Putamen (tissue), 1 donor: ENCODE measurements around the gene OR2H1.
"Not testable (repeated sequence)": the region's sequence is repeated elsewhere in the genome, so short reads cannot be mapped to it uniquely, and the experiment has no call there.

Experiments
- DNase-seq: peaks from one replicate; pipeline ENCODE4 v3.0.0-alpha.2; 2016; ENCODE audit warnings: low spot score

OR2H1 gene

DNA sequence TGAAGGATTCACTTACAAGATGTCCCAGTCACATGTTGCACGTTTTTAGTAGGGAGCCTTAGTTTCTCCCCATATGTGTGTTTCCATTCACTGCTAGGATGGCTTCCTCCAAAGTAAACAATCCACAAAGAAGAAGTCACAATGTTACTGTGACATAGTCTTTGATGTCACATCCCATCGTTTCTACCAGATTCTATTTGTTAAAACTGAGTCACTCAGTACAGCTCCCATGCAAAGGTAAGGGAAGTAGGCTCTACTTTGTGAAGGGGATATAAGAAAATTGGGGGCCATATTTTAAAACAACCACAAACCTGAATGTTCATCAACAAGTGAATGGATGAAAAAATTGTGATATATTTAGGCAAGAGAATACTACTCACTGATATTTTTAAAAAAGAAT, at the start of gene OR2H1, which contains the start of gene OR11A1:
TSS of gene OR2H1 (plus strand) at position 185 of the 400 bp plus-strand sequence. CDS start 4,615 bp downstream, outside the sequence.
TSS of gene OR11A1 (minus strand) at position 101 of the 400 bp plus-strand sequence. CDS start 29,430 bp downstream, outside the sequence.
- no peak for DNase-seq

DNA sequence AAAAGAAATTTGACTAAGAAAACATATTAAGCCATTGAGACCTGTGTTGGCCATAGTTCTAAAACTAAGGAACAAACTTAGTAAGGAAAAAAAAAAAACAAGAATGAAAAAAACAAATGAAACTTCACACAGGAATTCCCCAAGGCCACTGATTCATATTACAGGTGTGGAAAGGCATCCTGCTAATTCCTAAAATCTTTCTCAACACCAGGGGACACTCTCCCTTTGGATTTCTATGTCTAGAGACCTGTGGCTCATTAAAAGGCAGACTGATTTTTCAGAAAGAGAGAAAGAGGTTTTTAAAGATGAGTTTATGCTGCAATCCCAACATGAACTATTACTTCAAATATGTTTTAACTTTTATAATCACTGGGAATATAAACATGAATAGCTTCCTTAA, 42.4 kb upstream of the OR2H1 start, which contains the start of gene OR12D1:
TSS of gene OR12D1 (plus strand) at position 341 of the 400 bp plus-strand sequence.
- DNase-seq, result no peak

DNA sequence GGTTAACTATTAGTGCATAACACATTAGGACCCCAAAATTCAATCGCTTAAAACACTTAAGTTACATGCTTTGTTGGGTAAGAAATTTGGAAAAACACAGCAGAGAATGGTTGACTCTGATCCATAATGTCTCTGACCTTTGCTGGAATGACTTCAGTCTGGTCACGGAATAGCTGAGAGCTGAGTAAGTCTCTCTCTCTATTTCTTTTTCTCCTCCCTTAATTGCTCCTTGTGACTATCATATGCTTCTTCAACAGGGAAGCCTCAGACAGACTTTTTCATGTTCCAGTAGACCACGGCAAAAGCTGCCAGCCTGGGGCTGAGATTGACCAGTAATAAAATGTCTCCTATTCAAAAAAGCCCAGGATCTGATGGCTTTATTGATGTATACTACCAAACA, 37.4 kb upstream of the OR2H1 start:
- no peak for DNase-seq

DNA sequence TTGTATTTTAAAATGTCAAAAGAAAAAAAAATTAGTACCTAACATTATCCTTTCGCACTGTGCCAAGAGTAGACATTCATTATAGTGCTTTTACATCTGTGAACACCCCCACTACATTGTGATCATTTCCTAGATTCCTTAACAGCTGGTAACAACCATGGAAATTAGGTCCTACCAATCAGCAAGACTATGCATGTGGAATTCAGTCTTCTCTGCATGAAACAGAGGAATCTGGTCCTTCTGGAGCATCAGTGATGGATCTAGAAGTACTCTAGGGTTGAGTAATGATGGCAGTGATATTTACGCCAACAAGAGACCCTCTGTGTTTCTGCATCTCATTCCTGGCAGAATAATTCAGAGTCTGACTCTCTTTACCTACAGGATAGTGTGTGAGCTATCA, 32.8 kb upstream of the OR2H1 start:
- no peak for DNase-seq

DNA sequence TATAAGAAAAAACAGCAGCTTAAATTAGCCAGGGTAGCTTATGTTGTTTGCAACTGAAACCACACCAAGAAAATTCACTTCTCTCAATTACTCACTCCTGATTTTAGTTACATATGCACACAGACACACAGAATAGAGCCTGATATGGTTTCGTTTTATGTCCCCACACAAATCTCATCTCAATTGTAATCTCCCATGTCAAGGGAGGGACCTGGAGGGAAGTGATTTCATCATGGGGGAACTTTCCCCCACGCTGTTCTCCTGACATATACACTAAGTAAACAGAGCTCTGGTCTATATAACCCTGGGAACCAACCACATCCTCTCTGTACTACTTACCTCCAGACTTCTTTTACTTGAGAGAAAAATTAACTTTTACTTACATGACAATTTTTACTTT, 32.4 kb upstream of the OR2H1 start:
- no peak for DNase-seq

DNA sequence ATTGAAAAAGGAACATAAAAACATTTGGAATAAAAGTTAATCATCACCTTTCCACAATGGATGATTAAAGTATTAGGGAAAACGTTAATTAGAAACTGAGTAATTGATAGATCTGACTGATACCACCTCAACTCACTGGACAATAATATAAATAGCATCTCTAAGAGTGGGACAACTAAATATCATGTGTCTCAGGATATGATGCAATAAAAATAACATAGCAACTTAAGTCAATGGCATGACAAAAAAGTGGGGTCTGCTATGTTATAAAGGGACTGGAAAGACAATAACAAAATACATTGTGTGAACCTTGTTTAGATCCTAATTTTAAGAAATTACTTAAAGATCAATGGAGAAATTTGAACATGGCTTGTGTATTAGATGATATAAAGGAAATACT, 31.9 kb upstream of the OR2H1 start:
- DNase-seq, result no peak

DNA sequence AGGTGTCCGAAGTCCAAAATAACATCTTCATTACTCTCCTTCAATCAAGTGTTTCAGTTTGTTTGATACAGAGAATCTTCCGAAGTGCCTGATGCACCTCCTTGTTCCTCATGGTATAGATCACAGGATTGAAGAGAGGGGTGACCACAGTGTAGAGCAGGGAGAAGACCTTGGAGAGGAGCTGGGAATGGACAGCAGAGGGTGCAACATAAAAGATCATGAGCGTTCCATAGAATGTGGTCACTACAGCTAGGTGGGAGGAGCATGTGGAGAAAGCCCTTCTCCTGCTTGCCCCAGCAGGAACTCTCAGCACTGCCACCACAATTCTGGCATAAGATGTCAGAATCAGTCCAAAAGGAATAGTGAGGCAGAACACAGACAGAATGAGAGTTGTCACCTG, 30.3 kb upstream of the OR2H1 start:
- DNase-seq, result no peak

DNA sequence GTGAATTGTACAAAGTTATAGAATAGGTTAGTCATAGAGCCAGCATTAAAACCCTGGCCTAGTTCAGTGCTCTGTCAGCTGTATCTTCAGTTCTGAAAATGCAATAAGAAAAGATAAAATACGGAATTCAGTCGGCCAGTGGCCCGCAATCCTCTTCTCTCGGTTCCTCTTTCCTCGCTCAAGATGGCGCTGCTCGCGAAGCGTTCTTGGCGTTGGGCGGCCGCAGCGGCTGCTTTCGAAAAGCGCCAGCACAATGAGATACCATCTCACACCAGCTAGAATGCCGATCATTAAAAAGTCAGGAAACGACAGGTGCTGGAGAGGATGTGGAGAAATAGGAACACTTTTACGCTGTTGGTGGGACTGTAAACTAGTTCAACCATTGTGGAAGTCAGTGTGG, 20.2 kb upstream of the OR2H1 start:
- not testable (repeated sequence) for DNase-seq

DNA sequence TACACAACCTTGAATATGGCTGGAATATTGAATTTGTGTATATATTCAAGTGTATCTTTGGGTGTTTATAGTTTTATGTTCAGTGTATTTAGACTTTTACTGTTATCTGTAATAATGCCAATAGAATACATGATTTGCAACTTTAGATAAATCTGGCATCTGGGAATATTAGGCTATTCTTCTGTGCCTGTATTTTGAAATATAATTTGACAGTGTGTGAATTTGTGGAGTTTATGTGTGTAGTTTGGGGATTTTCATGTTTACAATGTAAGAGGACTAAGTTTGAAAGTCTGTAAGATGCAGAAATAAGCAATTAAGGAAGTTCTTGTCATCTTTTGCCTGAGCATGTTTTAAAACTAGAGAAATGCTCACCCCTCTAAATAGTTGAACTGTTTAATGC, 17.9 kb upstream of the OR2H1 start, which contains the start of gene OR10C1:
TSS of gene OR10C1 (plus strand) at position 301 of the 400 bp plus-strand sequence. CDS start 710 bp downstream, outside the sequence.
- no peak for DNase-seq

DNA sequence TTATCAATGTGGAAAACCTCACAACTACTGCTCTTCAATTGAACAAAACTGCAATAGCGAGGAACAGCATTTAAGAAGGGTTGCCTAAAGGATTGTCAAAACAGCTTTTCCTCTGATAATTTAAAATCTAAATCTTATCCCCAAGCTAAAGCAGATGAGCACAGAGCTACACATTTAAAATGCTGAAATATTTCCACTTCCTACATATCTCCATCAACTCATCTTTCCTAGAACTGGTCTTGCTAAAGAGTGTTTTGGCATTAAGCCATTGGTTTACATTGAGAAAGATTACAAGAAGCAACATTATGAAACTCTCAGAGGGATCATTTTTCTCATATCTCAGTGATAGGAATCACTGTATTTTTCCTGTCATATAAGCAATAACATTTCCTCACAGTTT, 14.2 kb upstream of the OR2H1 start:
- no peak for DNase-seq

DNA sequence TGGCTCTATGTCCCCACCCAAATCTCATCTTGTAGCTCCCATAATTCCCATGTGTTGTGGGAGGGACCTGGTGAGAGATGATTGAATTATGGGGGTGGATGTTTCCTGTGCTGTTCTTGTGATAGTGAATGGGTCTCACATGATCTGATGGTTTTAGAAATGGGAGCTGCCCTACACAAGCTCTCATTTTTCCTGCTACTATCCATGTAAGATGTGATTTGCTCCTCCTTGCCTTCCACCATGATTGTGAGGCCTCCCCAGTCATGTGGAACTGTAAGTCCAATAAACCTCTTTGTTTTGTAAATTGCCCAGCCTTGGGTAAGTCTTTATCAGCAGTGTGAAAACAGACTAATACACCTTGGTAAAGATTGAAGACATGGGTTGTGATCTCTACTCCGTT, 12.9 kb upstream of the OR2H1 start:
- not testable (repeated sequence) for DNase-seq

DNA sequence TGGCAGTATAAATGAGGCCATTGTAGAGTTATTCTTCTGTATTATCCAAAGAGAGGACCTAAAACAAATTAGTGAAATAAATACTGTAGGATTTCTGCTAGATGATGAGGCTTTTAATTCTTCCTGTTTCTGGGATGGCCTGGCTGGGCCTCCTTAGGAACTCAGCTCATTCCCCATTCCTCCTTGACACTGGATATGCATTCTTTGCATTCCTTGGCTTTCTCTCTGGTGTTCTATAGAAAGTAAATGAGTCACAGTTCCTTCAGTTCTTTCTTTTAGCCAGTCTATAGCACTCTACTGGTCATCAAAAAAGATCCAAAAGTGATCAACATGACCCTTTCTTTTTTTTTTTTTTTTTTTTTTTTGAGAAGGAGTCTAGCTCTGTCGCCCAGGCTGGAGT, 9.3 kb upstream of the OR2H1 start:
- no peak for DNase-seq

DNA sequence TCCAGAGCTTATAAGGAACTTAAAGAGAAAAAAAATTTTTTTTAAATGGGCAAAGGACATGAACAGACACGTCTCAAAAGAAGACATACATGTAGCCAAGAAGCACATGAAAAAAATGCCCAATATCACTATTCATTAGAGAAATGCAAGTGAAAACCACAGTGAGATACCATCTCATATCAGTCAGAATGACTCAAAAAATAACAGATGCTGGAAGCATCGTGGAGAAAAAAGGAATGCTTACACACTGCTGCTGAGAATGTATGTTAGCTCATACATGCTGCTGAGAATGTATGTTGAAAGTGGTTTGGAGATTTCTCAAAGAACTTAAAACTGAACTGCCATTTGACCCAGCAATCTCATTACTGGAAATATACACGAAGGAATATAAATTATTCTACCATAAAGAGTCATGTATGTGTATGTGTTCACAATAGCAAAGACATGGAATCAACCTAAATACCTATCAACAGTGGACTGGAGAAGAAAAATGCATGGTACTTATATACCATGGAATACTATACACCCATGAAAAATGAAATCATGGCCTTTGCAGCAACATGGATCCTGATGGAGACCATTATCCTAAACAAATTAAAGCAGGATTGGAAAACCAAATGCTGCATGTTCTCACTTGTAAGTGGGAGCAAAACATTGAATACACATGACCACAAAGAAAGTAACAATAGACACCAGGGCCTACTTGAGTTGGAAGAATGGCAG, 5.3 kb upstream of the OR2H1 start:
- no peak for DNase-seq

DNA sequence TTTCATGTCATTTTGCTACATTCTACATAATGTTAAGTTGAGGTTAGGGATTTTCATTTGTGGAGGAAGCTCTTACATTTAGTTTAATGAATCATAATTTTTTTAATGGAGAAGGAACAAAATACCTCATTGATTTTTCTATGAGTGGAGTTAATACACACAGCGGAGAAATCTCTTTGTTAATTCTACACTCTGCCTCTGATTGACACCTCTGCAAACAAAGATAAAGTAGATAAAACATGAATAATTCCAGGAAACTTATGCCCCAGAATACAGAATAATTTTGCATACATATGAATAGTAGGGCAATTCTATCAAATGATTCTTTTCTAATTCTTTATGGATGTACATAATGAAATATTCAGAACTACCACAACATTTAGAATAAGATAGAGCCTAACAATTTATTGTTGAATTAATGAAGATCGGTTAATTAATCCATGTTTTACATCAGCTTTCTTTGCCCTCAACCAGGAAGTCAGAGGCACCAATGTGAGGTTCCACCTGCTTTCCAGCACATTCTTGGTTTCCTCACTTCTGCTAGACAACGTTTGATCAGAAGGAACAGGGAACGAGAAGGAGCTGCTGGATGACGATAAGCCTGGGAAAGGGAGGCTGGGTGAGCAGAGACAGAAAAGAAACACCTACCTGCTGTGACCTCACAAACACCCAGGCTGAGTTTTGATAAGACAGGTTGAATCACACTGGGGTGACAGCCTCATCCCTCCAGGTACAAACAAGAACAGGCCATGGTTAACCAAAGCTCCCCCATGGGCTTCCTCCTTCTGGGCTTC, 4.3 kb downstream of the OR2H1 start:
- DNase-seq, result no peak

DNA sequence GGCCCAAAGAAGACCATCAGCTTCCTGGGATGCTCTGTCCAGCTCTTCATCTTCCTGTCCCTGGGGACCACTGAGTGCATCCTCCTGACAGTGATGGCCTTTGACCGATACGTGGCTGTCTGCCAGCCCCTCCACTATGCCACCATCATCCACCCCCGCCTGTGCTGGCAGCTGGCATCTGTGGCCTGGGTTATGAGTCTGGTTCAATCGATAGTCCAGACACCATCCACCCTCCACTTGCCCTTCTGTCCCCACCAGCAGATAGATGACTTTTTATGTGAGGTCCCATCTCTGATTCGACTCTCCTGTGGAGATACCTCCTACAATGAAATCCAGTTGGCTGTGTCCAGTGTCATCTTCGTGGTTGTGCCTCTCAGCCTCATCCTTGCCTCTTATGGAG, 5.1 kb downstream of the OR2H1 start:
- DNase-seq, result no peak

DNA sequence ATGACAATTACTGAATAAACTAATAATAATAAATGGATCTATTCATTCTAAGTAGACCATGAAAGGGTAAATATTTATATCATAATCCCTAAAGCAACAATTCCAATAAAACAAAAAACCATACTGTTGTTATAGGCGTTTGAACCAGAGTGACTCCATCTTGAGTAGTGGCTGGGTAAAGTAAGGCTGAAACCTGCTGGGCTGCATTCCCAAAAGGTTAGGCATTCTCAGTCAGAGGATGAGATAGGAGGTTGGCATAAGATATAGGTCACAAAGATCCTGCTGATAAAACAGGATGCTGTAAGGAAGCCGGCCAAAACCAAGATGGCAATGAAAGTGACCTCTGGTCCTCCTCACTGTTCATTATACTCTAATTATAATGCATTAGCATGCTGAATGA, 8.3 kb downstream of the OR2H1 start:
- DNase-seq, result no peak

DNA sequence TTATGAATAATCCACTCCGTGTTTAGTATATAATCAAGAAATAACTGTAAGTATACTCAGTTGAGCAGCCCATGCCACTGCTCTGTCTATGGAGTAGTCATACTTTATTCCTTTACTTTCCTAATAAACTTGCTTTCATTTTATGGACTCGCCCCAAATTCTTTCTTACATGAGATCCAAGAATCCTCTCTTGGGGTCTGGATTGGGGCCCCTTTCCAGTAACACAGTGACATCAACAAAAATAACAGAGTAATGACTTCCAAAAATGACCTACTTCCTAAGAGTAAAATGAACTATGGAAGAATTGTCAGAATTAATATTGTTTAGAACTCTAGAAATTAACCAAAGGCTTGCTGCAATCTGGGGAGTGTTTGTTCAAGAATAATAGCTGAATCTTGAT, 8.8 kb downstream of the OR2H1 start:
- no peak for DNase-seq

DNA sequence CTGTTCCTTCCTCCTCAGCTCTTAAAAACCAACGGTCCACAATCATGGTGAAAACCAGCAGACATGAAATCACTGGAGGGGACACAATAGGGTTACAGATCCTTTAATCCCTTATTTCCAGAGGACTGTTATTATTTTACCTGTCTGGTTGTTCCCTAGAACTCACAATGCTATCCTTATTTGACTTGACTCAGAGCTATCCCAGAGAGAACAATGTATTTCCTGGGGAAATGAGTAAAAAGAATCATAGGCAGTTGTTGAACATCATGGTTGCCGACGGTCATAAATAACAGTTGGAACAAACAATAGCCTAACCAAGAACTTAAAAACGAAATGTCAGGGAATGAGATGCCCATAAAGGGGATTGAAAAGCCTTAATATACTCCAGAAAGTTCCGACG, 9.3 kb downstream of the OR2H1 start:
- no peak for DNase-seq

DNA sequence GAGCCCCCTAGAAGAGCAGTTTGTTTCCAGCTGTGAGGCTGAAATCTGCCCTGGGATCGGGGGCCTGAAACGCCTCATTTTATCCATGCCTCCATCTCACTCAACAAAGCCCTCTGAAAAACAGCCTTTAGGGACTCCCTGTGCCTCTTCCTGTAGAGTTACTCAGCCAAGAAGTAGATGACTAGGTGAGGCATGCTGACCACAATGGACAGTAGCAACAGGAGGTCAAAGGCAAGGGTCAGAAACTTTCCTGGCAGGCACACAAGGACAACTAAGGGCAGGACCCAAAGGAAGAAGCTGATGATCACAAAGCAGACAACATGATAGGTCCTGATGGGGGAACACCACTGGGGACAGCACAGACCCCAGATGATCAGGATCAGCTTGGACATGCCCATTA, 18.0 kb downstream of the OR2H1 start:
- DNase-seq, result no peak

DNA sequence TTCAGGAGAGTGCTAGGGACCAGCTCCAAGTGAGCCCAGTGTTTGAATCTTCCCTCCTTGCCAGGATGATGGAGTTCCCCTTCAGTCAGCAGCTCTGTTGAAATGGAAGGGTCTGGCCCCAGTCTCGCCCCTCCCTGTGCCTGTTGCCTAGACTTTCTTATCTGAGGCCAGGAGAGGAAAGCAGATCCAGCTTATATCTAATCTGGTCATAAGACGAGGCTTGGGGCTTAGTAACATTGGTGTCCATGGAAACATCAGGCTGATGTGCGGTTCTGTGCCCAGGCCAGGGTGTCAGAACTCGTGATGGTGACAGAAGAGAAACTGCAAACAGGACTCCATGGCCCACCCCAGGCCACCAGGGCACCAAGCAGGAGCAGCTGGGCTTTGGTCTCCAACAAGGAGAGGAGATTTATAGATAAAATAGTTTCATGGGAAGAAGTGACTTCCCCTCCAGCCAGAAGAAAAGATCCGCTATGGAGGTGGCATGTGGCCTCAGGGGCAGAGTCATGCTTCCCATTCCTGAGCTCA, 21.0 kb downstream of the OR2H1 start:
- DNase-seq, result no peak

DNA sequence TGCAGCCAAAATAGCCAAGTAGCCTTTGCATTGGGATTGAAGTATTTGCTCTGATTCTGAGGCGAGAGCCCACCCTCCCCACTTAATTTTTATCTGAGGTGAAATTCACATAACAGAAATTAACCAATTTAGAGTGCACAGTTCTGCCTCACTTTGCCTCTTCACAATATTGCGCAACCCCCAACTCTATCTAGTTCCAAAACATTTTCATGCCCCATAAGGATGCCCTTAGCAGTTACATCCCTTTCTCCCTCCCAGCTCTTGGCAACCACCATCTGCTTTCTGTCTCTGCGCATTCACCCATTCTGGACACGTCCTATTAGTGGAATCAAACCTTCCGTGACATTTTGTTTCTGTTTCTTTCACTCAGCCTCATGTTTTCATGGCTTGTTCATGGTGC, 21.8 kb downstream of the OR2H1 start:
- DNase-seq, result no peak

DNA sequence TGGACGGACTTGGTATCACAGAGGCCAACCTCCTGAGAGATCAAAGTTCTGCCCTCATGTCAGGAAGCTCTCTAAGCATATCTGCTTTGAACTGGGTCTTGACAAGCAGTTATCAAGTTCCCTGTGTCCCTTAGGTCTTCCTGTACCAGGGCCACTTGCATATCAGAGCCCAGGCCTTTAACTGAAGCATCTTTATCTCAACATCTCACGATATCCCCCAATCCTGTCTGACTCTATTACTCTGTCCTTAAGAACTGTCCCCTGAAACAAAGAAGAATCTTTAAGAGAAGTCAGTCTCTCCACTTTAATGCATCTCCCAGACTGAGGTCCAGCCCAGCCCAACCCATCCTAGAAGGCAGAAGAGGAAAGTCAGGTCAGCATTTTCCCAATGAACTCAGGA, 22.6 kb downstream of the OR2H1 start:
- DNase-seq, result no peak

DNA sequence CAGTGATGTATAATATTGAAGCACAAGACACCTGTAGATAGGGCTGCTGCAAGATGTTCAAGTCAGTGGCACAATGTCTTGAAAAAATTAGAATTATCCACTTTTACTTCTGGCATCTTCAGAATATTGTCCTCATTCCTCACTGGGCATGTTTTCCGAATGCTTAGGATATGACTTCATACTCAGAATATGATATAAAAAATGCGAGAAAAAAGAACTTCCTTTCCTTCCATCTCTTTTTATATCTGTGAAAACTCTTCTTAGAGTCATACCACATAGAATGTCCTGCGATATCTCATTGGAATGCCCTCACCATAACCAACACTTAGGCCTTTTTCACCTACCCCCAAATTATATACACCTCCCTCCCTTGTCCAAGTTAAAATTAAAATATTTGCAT, 26.2 kb downstream of the OR2H1 start:
- DNase-seq, result no peak
